ENCODE measurements around the gene ARHGAP21.

ARHGAP21 gene

DNA sequence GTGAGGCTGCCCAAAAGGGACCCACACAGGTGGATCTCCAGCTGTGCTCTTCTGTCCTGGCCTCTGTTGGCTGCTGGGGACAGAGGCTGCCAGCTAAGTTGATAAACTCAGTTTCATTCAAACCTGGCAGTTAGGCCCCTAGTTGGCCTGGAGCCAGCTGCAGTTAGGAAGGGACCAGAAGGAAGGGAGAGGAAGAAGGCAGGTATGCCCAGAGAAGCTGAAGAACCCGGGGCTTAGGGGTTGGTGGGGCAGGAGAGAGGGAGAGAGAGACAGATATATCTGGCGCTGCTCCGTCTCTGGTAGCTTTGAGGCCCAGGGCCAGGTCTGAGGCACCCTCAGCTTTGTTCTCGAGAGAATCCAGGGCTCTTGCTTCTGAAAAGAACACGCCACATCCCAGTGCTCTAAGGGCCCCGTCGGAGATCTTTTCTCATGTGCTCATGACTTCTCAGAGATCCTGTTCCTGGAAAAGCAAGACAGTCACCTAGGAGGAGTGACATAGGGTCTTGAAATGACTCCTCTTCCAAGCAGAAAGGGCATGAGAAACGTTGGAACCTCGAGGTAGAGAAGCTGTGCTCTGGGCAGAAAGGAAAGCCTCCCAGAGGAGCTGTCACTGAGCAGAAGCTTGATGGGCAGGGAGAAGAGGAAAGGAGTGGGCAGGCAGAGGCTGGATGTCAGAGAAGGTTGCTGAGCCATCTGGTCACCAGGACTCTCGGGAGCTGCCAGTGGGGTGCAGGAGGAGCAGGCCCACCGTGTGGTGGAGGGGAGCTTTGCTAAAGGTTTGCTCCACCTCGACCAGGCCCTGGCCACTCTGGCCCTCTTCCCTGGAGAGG is 153.6 kb downstream of the ARHGAP21 start:
- no peak for DNase-seq

DNA sequence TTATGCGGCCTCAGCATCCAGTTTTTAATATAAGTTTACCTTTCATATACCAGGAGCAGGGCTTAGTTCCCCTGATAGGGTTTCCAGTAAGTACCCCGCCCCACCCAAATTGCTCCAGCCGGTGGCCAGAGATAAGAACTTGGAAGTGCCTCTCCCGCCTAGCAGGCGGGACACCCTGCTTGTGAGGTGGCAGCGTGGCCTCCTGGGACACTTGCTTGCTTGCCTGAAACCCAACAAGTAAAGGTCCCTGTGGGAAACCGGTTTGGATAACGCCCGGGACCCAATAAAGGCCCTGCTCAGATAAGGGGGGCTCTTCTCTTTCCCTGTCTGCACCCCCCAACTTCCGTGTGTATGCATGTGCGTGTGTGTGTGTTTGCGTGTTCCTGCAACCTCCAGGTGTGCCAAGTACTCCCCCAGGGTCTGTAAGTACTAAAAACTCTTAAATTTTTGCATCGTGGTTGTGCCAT is 154.3 kb downstream of the ARHGAP21 start:
- DNase-seq: no peak

DNA sequence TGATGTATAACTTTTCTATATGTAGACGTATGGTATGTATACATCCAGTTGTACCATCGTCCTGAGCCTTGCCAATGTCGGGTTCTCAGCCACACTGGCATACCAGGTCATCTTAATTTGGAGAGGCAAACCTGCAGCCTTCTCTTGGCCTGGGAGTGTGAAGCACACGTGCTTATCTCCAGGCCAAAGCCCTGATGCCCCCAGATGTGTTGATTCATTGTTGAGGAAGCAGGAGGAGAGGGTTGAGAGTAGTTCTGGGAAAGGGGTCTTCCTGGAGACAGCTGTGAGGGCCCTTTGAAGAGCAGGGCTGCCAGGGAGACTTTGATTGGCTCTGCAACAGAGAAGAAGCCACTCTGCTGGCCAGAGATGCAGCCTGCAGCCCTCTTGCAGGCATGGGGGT is 155.6 kb downstream of the ARHGAP21 start:
- DNase-seq: no peak

DNA sequence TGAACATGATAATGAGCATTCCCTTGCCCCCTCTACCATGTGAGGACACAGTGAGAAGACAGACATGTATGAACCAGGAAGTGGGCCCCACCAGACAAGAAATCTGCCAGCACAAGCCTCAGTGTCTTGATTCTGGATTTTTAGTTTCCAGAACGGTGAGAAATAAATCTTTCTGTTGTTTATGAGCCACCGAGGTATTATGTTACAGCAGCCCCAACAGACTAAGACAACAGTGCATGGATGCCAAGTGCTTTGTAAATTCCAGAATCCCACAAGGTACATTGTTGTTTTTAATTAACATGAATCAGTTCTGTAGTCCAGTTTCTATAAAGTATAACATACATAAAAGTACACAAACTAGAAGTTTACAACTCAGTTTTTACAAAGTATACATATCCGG is 162.2 kb downstream of the ARHGAP21 start:
- no peak for DNase-seq

DNA sequence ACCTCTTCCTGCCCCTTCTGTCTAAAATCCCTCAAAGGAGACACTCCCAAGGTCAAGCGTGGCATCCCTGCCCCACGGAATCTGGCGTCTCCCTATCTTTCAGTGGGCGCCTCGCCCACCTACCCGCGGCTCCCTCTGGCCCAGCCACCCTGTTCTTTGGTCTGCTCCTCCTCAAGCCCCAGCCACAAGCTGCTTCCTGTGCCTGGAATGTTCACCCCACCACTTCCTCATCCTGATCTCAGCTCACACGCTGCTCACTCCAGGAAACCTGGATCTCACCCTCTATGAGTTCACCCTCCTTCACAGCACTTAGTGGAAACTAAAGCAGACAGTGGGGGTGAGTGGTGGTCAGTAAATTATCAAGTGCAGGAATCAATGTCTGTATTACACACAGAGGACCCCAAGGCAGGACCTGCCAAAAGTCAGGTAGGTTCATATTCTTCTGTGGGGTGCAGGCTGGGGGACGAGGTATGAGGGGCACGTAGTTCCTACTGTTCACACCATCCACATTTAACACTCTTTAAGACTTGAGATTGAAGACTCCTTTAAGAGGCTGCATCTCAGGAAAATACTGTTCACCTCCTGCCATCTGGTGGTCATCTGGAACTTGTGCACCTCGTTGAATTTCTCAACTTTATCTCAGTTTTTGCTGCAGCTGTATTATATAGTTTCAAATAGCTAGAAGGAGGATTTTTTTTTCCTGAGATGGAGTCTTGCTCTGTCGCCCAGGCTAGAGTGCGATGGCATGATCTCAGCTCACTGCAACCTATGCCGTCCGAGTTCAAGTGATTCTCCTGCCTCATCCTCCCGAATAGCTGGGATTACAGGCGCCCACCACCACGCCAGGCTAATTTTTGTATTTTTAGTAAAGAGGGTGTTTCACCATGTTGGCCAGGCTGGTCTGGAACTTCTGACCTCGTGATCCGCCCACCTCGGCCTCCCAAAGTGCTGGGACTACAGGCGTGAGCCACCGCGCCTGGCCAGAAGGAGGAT is 166.6 kb downstream of the ARHGAP21 start:
- no peak for DNase-seq

DNA sequence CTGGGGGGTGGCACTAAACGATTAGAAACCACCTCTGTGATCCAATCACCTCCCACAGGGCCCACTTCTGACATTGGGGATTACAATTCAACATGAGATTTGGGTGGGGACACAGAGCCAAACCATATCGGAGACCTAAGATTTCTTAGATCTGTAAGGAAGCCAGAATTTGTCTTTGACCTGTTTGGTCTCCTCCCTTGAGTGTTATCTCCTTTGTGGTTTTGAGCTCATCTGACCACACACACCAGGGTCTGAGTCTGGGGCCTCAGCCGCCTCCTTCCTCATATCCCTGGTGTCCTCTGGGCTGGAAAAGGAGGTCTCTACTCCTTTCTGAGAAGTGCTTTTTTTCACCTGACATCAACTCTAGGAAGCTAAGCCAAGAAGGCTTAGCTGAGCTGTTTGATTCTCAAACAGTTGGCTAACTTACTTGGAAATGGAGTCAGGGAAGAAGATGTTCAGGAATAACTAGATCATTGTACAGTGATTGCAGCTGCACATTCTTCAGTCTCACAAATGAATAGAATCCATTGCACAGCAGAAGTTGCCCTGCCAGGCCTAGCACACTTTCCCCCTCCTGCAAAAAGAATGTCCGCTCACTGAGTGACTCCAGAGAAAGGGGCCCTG is 167.4 kb downstream of the ARHGAP21 start:
- DNase-seq: no peak

DNA sequence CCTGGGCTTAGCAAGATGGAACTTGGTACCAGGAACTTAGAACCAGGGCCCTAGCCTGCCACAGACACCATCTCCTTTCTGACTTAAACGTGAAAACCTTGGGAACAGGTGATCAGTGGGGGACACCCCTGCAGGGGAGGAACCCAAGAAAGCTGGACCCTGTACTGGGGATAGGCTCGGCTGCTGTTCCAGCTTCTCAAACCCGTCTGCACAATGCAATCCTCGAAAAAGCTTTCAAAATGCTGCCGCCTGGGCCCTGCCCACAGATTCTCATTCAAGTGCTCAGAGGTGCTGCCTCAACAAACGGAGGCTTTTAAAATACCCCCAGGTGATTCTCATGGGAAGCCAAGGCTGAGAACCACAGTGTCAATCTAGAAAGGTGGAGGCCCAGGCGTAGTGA is 169.7 kb downstream of the ARHGAP21 start:
- no peak for DNase-seq

DNA sequence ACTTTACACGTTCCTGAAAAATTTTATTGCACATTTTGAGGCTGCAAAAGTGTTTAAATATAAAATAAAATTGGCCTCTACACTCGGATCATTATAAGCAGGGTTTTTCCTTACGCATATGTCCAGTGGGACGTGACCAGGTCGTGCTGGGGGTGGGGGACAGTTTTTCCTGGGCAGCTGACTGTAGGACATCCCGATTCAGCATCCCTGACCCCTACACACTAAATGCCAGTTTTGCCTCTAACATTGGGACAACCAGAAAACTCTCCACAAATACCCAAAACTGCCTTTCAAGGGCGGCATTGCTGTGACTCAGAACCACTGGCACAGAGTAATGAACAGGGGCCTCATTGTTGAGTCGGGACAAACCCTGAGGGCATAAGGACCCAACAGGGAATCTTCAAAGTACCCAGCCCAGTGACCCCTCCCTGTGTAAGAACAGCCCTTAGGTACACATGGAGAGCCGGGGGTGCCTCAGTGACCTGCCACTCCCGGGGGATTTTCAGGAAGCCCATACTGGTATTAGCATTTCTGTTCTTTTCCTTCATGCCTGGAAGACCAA is 170.6 kb downstream of the ARHGAP21 start:
- no peak for DNase-seq

DNA sequence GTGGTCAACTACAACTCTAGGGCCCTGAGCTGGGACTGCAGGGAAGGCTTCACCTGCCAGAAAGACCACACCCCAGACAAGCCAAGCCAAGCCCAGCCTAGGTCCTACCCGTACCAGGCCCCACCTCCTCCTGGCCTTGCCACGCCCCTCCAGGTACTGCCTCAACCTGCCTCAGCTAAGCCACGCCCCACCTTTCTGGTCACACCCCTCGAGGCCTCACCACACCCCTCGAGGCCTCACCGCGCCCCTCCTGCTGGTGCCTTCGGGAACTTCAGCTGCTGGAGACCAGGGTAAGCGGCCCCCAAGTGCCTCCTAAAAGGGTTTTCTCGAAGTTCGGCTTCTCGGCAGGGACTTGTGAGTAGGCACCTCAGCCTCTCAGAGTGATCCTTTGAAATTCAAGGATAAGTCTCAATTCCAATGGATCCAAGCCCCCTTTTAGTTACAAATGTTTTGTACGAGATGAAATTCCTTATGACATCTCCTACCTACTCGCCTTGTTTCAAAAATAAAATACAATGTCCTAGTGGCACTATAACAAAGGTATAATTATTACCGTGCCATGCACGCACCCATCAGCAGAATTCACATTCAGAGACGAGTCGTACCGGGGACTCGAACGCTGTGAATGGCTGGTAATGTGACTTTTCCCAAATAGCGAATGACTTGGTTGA is 171.2 kb downstream of the ARHGAP21 start:
- no peak for DNase-seq

DNA sequence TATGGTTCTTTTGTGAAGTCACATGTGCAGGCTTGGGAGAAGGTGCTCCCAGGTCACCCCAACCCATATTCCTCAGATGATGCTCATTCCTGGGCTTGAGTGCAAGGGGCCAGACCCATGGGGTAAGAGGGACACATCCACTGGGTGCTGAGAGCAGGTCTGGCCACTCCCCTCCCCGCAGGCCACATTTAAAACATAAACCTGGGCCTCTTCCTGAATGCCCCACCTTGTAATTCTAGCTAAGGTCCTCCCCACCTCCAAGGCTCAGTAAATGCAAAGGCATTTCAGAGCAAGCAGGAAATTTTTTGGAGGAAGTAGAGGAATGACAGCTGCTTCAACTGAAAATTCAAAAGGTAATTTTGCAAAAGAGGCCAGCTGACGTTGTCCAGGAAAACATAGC is 172.5 kb downstream of the ARHGAP21 start:
- DNase-seq: no peak

DNA sequence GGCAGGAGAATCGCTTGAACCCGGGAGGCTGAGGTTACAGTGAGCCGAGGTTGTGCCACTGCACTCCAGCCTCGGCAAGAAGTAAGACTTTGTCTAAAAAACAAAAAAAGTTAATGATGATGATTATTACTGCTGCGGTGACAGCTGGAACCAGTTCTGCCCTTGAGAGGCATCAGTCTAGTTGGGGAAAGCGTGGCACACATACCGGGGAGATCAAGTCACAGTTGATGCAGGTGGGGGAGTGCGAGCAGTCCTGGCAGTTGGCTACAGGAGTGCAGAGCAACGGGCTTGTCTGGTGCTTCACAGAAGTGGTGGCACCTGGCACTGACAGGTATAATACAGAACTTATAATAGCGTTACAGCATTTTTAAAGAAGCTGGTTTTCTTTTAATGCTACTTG is 173.0 kb downstream of the ARHGAP21 start:
- DNase-seq: no peak

DNA sequence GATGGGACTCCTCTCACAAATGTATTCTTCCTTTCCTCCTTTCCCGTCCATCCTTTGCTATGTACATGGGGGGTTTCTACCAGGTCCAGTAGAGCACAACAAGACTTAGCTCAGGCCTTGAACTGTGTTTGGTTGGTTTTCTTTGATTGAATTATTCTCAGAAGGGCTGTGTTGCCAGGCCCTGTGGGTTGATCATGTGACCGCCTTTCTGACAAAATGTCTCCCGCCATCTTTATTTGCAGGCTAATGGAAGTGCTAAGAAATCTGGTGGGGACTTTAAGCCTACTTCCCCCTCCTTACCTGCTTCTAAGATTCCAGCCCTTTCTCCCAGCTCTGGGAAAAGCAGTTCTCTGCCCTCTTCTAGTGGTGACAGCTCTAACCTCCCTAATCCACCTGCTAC is 178.1 kb downstream of the ARHGAP21 start:
- DNase-seq: no peak

DNA sequence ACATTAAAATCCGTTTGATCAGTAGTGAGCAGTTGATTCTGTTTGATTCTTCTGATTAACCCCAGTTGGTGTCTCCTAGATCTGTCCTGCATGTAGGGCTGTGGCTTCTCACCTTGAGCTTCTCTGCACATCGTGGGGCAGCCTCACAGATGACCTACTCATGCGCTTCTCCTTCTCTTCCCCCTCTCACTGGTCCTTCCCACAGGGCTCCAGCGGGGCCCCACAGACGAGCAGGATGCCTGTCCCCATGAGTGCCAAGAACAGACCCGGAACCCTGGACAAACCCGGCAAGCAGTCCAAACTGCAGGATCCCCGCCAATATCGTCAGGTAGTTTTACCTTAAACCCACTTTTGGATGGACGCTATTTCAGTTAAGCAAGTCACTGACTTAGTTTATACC is 178.9 kb downstream of the ARHGAP21 start:
- DNase-seq: no peak

DNA sequence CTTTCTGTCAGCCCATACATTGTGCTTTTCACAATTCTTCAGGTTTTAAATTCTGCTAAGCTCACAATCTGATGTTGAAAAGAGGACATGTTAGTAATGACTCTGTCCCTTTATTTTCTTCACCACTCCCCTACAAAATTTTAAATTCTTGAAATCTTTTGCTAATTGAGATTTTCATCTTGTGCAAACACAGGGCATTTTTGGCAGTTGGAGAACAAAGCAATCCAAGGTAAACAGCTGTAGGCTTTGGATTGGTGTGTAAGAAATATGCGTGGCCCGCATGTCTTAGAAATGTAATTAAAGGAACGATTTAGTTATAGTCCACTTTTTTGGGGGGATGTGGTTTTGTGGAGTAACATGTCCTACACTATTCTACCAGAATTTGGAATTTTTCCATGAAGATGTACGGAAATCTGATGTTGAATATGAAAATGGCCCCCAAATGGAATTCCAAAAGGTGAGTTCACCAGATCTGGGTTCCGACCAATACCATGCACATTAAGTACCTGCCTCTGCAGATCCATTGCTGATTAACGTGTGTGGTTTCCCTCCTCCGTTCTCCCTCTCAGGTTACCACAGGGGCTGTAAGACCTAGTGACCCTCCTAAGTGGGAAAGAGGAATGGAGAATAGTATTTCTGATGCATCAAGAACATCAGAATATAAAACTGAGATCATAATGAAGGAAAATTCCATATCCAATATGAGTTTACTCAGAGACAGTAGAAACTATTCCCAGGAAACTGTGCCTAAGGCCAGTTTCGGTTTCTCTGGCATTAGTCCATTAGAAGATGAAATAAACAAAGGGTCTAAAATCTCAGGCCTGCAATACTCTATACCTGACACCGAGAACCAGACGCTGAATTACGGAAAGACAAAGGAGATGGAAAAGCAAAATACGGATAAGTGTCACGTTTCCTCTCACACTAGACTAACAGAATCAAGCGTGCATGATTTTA is 181.1 kb downstream of the ARHGAP21 start:
- no peak for DNase-seq

DNA sequence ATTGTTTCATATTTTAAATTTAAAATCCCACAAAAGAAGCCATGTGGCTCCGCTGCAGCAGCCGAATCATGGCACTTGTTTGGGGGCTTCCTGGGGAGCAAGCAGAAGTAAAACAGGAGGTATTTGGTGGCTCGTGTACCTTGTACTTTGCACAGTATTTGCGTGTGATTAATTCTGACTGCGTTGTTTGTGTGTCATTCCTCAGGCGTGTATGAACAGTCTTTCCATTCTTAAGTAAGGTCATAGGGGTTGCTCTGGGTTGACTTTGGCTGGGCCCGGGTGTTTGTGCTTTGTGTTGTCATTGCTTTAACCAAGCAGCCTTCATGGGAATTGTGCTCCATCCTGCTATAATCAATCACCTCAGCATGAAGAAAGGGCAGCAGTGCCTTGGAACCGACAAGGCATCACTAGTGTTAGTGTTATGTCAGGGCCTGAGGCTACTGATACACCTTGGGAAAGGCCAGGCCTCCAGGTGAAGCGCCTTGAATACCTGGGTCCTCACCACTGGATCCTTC is 182.4 kb downstream of the ARHGAP21 start:
- DNase-seq: no peak

DNA sequence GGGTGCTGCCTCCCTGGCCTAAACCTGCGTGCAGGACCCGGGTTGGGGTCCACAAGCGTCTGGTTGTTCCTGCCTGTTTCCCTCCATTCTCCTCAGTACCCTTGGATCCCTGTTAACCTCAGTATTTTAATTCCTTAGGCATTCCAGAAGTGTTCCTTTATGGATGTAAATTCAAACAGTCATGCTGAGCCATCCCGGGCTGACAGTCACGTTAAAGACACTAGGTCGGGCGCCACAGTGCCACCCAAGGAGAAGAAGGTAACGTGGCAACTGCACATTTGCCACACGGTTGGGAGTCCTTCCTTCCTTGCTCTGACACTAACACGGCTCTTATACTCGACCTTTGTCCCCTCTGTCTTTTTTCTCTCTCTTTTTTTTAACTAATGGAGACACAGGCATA is 187.1 kb downstream of the ARHGAP21 start:
- DNase-seq: no peak

DNA sequence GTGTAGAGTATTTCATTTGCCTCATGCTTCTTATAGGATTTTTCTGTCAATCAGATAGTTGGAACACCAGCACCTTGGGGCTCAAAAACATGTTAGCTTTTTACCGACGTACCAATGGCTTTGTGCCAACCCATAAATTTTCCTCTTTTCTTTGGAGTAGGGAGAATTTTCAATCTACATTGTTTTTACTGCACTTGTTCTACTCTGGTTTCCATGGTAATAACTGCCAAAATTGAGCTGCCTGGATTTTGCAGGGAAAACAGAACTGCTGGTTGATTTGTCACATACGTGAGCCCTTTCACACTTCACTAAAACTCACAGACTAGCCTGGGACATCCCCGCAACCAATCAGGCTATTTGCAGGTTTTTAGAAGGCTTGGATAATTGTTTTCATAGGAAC is 189.7 kb downstream of the ARHGAP21 start:
- DNase-seq: no peak
